ENCODE measurements around the gene KRT74. TPM values are rescaled to one million over a fixed set of nuclear protein-coding genes. Genes with fewer than 3 reads are reported as not detected.

KRT74 gene
- total RNA-seq (2022; extraction: Qiagen RNA extraction; ENCODE audit: low read depth): not detected in 5 replicates

DNA sequence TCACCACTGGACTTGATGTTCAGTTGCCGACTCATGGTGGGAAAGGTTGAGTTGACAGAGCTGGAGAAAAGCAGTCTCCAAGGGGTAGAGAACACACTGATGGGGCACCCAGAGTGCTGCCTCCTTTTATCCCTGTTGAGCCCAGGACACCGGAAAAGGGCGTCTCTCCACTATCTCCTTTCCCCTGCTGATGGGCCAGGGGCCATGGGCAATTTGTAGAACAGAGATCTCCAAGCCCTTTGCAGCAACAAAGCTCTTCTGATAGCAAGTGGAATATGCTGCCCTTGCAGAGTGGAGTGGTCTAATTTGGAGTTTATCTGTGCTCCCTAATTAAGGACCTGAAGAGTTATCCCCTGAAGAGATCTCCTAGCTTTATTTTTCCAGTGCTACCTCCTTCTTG, at the start of gene KRT74:
TSS of gene KRT74 (minus strand) at position 101 of the 400 bp plus-strand sequence. CDS start at position 35, 66 bp downstream.

DNA sequence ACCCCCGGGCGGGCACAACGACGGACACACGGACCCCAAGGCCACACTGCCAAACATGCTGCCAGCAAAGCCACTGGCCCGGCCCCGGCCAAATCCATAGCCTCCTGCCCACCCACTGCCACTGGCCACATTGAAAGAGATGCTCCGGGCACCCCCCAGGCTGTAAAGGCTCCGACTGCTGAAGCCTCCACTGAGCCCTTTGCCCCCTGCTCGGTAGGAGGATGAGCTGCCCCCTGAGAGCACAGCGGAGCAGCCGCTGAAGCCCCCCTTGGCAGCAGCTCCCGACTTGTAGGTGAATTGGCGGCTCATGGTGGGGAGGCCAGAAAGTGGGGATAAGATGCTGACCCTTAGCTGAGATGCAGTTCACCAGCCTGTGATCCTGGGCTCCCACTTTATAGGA, 44.6 kb upstream of the KRT74 start, which contains the start of gene KRT73:
TSS of gene KRT73 (minus strand) at position 344 of the 400 bp plus-strand sequence. CDS start at position 309, 35 bp downstream.

DNA sequence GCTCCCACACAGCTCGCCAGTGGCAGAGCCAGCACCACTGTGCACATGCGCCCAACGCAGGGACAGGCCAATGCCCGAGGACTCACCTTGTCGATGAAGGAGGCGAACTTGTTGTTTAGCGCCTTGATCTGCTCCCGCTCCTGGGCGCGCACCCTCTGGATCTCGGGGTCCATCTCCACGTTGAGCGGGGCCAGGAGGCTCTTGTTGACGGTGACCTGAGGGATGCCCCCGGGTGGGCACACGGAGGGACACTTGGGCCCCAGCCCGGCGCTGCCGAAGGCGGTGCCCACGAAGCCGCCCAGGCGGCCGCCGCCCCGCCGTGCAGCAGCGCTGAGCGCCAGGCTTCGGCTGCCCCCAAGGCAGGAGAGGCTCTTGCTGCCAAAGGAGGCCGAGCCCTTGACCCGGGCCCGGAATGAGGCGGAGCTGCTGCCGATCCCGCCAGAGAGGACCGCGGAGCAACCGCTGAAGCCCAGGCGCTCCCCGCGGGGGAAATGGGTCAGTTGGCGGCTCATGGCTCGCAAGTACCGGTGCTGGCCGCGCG, 27.4 kb upstream of the KRT74 start, which contains the start of gene KRT72:
TSS of gene KRT72 (minus strand) at position 523 of the 541 bp plus-strand sequence. CDS start at position 512, 11 bp downstream.

GRCh38 chr12:52552681-52553195, 20.9 kb downstream of the KRT74 start, which contains the start of gene KRT71:
Gene KRT71, minus strand, starts transcription at chr12:52553145. Its CDS starts 68 bp downstream, at chr12:52553077.

DNA sequence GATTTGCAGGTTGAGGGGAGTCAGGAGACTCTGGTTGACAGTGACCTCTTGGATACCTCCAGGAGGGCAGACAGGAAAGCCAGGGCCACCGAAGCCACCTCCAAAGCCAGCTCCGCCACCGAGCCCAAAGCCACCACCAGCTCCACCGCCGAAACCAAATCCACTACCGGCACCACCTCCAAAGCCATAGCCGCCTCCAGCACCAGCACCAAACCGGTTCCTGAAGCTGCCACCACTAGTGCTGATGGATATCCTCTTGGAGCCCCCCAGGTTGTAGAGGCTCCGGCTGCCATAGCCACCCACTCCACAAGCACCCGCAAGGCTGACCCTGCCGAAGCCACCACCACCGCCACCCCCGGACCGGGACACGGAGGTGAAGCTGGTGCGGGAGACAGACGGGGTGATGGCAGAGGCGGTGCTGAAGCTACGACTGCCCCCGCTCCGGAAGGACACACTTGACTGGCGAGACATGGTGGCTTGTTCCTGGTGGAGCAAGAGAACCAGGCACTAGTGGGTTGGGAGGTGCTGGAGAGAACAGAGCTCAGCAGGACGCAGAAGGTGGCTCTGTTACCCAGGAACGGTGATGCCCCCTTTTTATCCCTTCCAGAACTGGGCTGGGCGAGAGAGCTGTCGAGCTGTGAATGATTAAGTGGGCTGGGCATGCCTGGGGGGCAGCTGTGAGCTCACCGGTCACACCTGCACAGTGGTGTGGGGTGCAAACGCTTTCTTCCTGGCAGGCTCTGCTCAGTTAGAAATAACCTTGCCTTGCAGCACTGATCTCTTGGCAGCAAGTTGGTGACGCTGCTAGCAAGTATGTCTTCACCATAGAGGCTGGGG, 53.6 kb downstream of the KRT74 start, which contains the start of gene KRT5:
TSS of gene KRT5 (minus strand) at position 569 of the 837 bp plus-strand sequence. CDS start at position 471, 98 bp downstream.

Other genes with a start within 250 kb of the KRT74 start
- not detected in 5 replicates for gene KRT85, start 206.4 kb downstream of the KRT74 start, total RNA-seq (2022; extraction: Qiagen RNA extraction; ENCODE audit: low read depth)
- not detected in 5 replicates for gene KRT84, start 188.2 kb downstream of the KRT74 start, total RNA-seq (2022; extraction: Qiagen RNA extraction; ENCODE audit: low read depth)
- not detected in 5 replicates for gene KRT82, start 167.5 kb downstream of the KRT74 start, total RNA-seq (2022; extraction: Qiagen RNA extraction; ENCODE audit: low read depth)
- gene KRT75, start 139.5 kb downstream of the KRT74 start, total RNA-seq (2022; extraction: Qiagen RNA extraction; ENCODE audit: low read depth): 0.12 to 0.26 TPM (median 0.18 TPM) in 5 replicates
- gene KRT6B, start 121.7 kb downstream of the KRT74 start, total RNA-seq (2022; extraction: Qiagen RNA extraction; ENCODE audit: low read depth): 0.08 TPM in 1 of 5 replicates, not detected in the others
- gene KRT6C, start 100.0 kb downstream of the KRT74 start, total RNA-seq (2022; extraction: Qiagen RNA extraction; ENCODE audit: low read depth): not detected in 5 replicates
- 0.18 to 0.52 TPM (median 0.24 TPM) in 5 replicates for gene KRT6A, start 80.6 kb downstream of the KRT74 start, total RNA-seq (2022; extraction: Qiagen RNA extraction; ENCODE audit: low read depth)
- gene KRT5, start 53.4 kb downstream of the KRT74 start, total RNA-seq (2022; extraction: Qiagen RNA extraction; ENCODE audit: low read depth): 0.11 to 0.47 TPM (median 0.18 TPM) in 5 replicates
- gene KRT71, start 20.7 kb downstream of the KRT74 start, total RNA-seq (2022; extraction: Qiagen RNA extraction; ENCODE audit: low read depth): not detected in 5 replicates
- gene KRT72, start 27.6 kb upstream of the KRT74 start, total RNA-seq (2022; extraction: Qiagen RNA extraction; ENCODE audit: low read depth): not detected in 5 replicates
- not detected in 5 replicates for gene KRT73, start 44.7 kb upstream of the KRT74 start, total RNA-seq (2022; extraction: Qiagen RNA extraction; ENCODE audit: low read depth)
- gene KRT2, start 78.4 kb upstream of the KRT74 start, total RNA-seq (2022; extraction: Qiagen RNA extraction; ENCODE audit: low read depth): 0.04 TPM in 1 of 5 replicates, not detected in the others
- gene KRT1, start 106.6 kb upstream of the KRT74 start, total RNA-seq (2022; extraction: Qiagen RNA extraction; ENCODE audit: low read depth): not detected in 5 replicates
- not detected in 5 replicates for gene KRT77, start 129.7 kb upstream of the KRT74 start, total RNA-seq (2022; extraction: Qiagen RNA extraction; ENCODE audit: low read depth)
- not detected in 5 replicates for gene KRT76, start 203.5 kb upstream of the KRT74 start, total RNA-seq (2022; extraction: Qiagen RNA extraction; ENCODE audit: low read depth)
- gene KRT3, start 222.3 kb upstream of the KRT74 start, total RNA-seq (2022; extraction: Qiagen RNA extraction; ENCODE audit: low read depth): 0.05 to 0.07 TPM (median 0.05 TPM) in 3 of 5 replicates, not detected in the others
- 2.7 to 4.0 TPM (median 3.3 TPM) in 5 replicates for gene KRT4, start 240.3 kb upstream of the KRT74 start, total RNA-seq (2022; extraction: Qiagen RNA extraction; ENCODE audit: low read depth)

All from A549 treated with DMSO at 1 μM for 4 hours (cell line).